Osteocyte (in vitro differentiated cells): ENCODE results near the gene ENTHD1. TPM values are rescaled to one million over a fixed set of nuclear protein-coding genes. Genes with fewer than 3 reads are reported as not detected.
"Not testable (repeated sequence)": the region's sequence is repeated elsewhere in the genome, so short reads cannot be mapped to it uniquely, and the experiment has no call there.

Source experiments
- DNase-seq: peaks from one replicate; pipeline ENCODE4 v3.0.0; 2021; ENCODE audit warnings: mixed read lengths; ENCODE audit not compliant: unreplicated experiment; ENCODE audit errors: extremely low spot score
- H3K27ac Mint-ChIP-seq: one replicate; pipeline ENCODE4 v1.8.0; 2021; ENCODE audit warnings: mild to moderate bottlenecking, mixed read lengths; ENCODE audit not compliant: unreplicated experiment
- H3K27me3 Mint-ChIP-seq: one replicate; pipeline ENCODE4 v1.8.0; 2021; ENCODE audit warnings: mixed read lengths; ENCODE audit not compliant: unreplicated experiment
- H3K36me3 Mint-ChIP-seq: one replicate; pipeline ENCODE4 v1.8.0; 2021; ENCODE audit warnings: mixed read lengths; ENCODE audit not compliant: unreplicated experiment
- H3K4me1 Mint-ChIP-seq: one replicate; pipeline ENCODE4 v1.8.0; 2021; ENCODE audit warnings: mixed read lengths; ENCODE audit not compliant: unreplicated experiment
- H3K4me3 Mint-ChIP-seq: one replicate; pipeline ENCODE4 v1.8.0; 2021; ENCODE audit warnings: mild to moderate bottlenecking, moderate library complexity, mixed read lengths; ENCODE audit not compliant: unreplicated experiment
- H3K9me3 Mint-ChIP-seq: one replicate; pipeline ENCODE4 v1.8.0; 2021; ENCODE audit warnings: mixed read lengths; ENCODE audit not compliant: unreplicated experiment
- total RNA-seq: library from RNA; stranded (reverse); gene quantifications from 2 replicates; pipeline ENCODE4 v1.2.1, GENCODE V29; 2021
- TF ChIP-seq, protein P1 (sequence below): fragments of 200-600 bp; sonication (generic); IDR thresholded peaks from 2 replicates; pipeline ENCODE4 v1.5.0; 2021; ENCODE audit warnings: antibody characterized with exemption, mild to moderate bottlenecking, moderate library complexity

Gene ENTHD1
- total RNA-seq, 1 donor from 2014 or later, result not detected

DNA sequence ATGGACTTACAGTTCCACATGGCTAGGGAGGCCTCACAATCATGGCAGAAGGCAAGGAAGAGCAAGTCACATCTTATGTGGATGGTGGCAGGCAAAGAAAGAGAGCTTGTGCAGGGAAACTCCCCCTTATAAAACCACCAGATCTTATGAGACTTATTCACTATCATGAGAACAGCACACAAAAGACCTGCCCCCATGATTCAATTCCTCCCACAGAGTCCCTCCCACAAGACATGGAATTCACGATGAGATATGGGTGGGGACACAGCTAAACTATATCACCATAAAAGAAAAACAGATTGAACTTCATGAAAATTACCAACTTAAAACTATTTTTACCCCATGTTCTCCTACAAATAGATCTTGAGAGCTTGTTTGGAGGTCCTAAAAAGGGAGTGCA, 19.6 kb downstream of the ENTHD1 start:
- no peak overlapping the region for H3K4me3 Mint-ChIP-seq
- TF ChIP-seq, protein P1, sequence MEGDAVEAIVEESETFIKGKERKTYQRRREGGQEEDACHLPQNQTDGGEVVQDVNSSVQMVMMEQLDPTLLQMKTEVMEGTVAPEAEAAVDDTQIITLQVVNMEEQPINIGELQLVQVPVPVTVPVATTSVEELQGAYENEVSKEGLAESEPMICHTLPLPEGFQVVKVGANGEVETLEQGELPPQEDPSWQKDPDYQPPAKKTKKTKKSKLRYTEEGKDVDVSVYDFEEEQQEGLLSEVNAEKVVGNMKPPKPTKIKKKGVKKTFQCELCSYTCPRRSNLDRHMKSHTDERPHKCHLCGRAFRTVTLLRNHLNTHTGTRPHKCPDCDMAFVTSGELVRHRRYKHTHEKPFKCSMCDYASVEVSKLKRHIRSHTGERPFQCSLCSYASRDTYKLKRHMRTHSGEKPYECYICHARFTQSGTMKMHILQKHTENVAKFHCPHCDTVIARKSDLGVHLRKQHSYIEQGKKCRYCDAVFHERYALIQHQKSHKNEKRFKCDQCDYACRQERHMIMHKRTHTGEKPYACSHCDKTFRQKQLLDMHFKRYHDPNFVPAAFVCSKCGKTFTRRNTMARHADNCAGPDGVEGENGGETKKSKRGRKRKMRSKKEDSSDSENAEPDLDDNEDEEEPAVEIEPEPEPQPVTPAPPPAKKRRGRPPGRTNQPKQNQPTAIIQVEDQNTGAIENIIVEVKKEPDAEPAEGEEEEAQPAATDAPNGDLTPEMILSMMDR, result no peak
- H3K36me3 Mint-ChIP-seq, result no peaks in the 10 kb centered on the region
- no peak for DNase-seq
- no peaks in the 10 kb centered on the region for H3K4me1 Mint-ChIP-seq
- H3K9me3 Mint-ChIP-seq, result no peaks in the 10 kb centered on the region
- peaks cover 61% of the 10 kb centered on the region for H3K27me3 Mint-ChIP-seq
- H3K27ac Mint-ChIP-seq, result no peak overlapping the region

DNA sequence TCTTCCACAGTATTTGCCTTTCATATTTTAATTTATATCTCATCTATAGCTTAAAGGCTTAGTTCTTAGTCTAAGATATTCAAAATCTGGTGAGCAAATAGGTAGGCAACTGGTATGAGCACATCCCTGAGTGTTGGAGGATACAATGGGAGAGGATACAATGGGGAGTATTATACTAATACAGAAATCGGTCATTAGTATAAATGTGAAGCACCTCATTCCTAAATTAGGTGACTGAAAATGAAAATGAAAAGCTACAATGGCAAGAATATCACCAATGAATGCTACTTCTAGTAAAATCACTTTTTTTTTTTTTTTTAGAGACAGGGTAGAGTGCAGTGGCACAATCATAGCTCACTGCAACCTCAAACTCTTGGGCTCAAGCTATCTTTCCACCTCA, 21.0 kb downstream of the ENTHD1 start:
- TF ChIP-seq, protein P1, result no peak
- Mint-ChIP-seq H3K4me3 (no peak overlapping the region), H3K36me3 (no peaks in the 10 kb centered on the region), H3K9me3 (no peaks in the 10 kb centered on the region), H3K27me3 (peaks cover 60% of the 10 kb centered on the region), H3K4me1 (no peaks in the 10 kb centered on the region), H3K27ac (no peak overlapping the region)
- DNase-seq, result no peak

DNA sequence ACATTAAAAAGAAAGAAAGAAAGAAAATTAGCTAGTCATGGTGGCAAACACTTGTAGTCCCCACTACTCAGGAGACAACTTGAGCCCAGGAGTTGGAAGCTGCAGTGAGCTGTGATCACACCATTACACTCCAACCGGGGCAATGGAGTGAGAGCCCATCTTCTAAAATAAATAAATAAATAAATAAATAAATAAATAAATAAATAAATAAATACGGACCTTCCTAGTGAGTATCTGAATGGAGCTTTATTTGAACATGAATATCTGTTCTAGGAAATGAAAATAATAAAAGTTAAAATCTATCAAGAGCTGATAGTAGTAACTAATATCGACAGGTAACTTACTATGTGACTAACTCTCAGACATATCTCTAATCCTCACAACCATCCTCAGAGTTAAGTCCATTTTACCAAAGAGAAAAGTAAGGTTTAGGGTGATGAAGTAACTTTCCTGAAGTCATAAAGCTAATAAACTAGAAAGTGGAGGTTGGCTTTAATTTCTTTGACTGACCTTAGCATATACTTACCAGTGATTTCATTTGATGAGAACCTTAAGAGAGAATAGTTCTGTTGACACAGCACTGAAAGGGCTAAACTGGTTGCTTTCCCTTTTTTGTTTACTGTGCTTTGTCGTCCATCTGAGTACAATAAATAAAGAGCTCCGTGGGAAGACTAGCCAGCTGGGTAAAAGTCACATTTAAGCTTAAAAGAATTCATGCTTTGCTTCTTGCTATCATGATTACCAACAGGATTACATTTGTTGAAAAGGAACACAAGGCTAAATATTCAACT, 22.4 kb downstream of the ENTHD1 start:
- no peak overlapping the region for H3K4me3 Mint-ChIP-seq
- peaks cover 63% of the 10 kb centered on the region for H3K27me3 Mint-ChIP-seq
- no peak for DNase-seq
- TF ChIP-seq, protein P1, result no peak
- no peaks in the 10 kb centered on the region for H3K36me3 Mint-ChIP-seq
- no peaks in the 10 kb centered on the region for H3K9me3 Mint-ChIP-seq
- H3K27ac Mint-ChIP-seq, result no peak overlapping the region
- H3K4me1 Mint-ChIP-seq, result no peaks in the 10 kb centered on the region

DNA sequence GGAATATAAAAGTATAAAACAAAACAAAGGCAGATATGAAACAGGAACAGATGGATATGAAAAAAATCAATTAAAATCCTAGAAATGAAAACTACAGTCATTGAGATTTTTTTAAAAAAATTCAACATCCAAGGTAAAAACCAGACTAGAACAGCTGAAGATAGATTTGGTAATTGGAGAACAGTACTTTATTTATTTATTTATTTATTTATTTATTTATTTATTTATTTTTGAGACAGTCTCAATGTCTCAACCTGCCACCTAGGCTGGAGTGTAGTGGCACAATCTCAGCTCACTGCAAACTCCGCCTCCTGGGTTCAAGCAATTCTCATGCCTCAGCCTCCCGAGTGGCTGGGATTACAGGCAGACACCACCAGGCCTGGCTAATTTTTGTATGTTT, 23.8 kb downstream of the ENTHD1 start:
- H3K4me1 Mint-ChIP-seq, H3K4me3 Mint-ChIP-seq, H3K27ac Mint-ChIP-seq, H3K36me3 Mint-ChIP-seq, H3K9me3 Mint-ChIP-seq, DNase-seq: not testable (repeated sequence)
- H3K27me3 Mint-ChIP-seq, result peaks cover 76% of the 10 kb centered on the region

DNA sequence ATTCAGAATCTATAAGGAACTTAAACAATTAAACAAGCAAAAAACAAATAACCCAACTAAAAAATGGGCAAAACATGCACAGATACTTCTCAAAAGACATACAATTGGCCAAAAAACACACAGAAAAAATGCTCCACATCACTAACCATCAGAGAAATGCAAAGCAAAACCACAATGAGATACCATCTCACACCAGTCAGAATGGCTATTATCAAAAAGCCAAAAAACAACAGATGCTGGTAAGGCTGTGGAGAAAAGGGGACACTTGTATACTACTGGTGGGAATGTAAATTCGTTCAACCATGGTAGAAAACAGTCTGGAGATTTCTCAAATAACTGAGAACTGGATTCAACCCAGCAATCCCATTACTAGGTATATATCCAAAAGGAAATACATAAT, 24.8 kb downstream of the ENTHD1 start:
- no peaks in the 10 kb centered on the region for H3K36me3 Mint-ChIP-seq
- H3K27ac Mint-ChIP-seq, result no peak overlapping the region
- H3K4me3 Mint-ChIP-seq, result no peak overlapping the region
- no peaks in the 10 kb centered on the region for H3K9me3 Mint-ChIP-seq
- TF ChIP-seq, protein P1, result no peak
- H3K4me1 Mint-ChIP-seq, result no peaks in the 10 kb centered on the region
- DNase-seq, result no peak
- peaks cover 76% of the 10 kb centered on the region for H3K27me3 Mint-ChIP-seq
